ENCODE results near the gene TBC1D1. TPM values are rescaled to one million over a fixed set of nuclear protein-coding genes. Genes with fewer than 3 reads are reported as not detected.

TBC1D1 gene
- total and polyA plus RNA-seq, 2 experiments from 2014 or later = 53.9 to 151 TPM

- peak overlapping the region; percentile 3 for H3K4me2 ChIP-seq
Observed at GRCh38 chr4:38129460-38130227, 238.8 kb downstream of the TBC1D1 start.

More at GRCh38 chr4:38129460-38130227, 238.8 kb downstream of the TBC1D1 start:
- no peaks in the 10 kb centered on the region for H3K79me2 ChIP-seq (replicated peaks; ENCODE audit: insufficient read depth)
- no peaks in the 10 kb centered on the region for H3K9me2 ChIP-seq (ENCODE audit: insufficient read depth)
- 0 out of 2 replicates have a peak, but pooled peaks cover 3% of the 10 kb centered on the region for H3K36me3 ChIP-seq (ENCODE audit: insufficient read depth)
- no peak; the same call in 2 of the 3 replicates for ATAC-seq
- peaks cover 33% of the 10 kb centered on the region for H3K4me1 ChIP-seq (ENCODE audit: insufficient read depth)
- no peak overlapping the region for H3K27ac ChIP-seq (ENCODE audit: low read depth)
- Mint-ChIP-seq H3K27me3 (ENCODE audit: insufficient read depth, low read depth, poor library complexity) (peaks cover 32% of the 10 kb centered on the region), H3K4me3 (0 out of 3 replicates have a peak overlapping the region, but pooled peaks have one; percentile 1), H3K36me3 (ENCODE audit: low read depth) (peaks cover 34% of the 10 kb centered on the region), H3K4me1 (peaks cover 52% of the 10 kb centered on the region), H3K9me3 (no peaks in the 10 kb centered on the region; the same call in 2 of the 3 replicates), H3K27ac (no peak overlapping the region)
- 0 out of 2 replicates have a peak overlapping the region, but pooled peaks have one; percentile 20 for H3K4me3 ChIP-seq
- no peak for DNase-seq (ENCODE audit: low spot score)
- no peaks in the 10 kb centered on the region for H3F3A ChIP-seq (replicated peaks; ENCODE audit: low read depth)
- H3K27me3 ChIP-seq (ENCODE audit: insufficient read depth) = peaks cover 47% of the 10 kb centered on the region
- no peak overlapping the region for H2AFZ ChIP-seq
- H4K20me1 ChIP-seq (replicated peaks; ENCODE audit: insufficient read depth) = peaks cover 22% of the 10 kb centered on the region
- TF ChIP-seq CREB1 (CRISPR knock-in tag; IDR thresholded peaks at IDR 0.05; ENCODE audit: low read depth) (no peak), EZH2phosphoT487 (IDR thresholded peaks at IDR 0.05; ENCODE audit: unreplicated experiment) (no peak), POLR2AphosphoS5 (IDR thresholded peaks at IDR 0.05; ENCODE audit: low read depth) (no peak), ZNF462 (CRISPR knock-in tag; IDR thresholded peaks at IDR 0.05) (no peak), CTCF (conservative IDR thresholded peaks at IDR 0.05; ENCODE audit: low read depth in 2 of 2) (no peak), STAT1 (IDR thresholded peaks at IDR 0.05; ENCODE audit: unreplicated experiment) (no peak), ETS1 (IDR thresholded peaks at IDR 0.05) (no peak), JUNB (IDR thresholded peaks at IDR 0.05; ENCODE audit: unreplicated experiment) (no peak), ZNF331 (CRISPR knock-in tag; IDR thresholded peaks at IDR 0.05; ENCODE audit: low read depth) (no peak), REST (IDR thresholded peaks at IDR 0.05; ENCODE audit: unreplicated experiment) (no peak), EZH2 (IDR thresholded peaks at IDR 0.05; ENCODE audit: low read depth, unreplicated experiment) (no peak), ZNF114 (CRISPR knock-in tag; IDR thresholded peaks at IDR 0.05) (no peak), NANOG (IDR thresholded peaks at IDR 0.05; ENCODE audit: borderline replicate concordance) (no peak)

Measured in GM23338 (cell line).